Umbilical cord (tissue), 2 donors: ENCODE measurements around the gene SYNGR1. TPM values are rescaled to one million over a fixed set of nuclear protein-coding genes. Genes with fewer than 3 reads are reported as not detected.
"Not testable (repeated sequence)": the region's sequence is repeated elsewhere in the genome, so short reads cannot be mapped to it uniquely, and the experiment has no call there.

Experiments used
- DNase-seq: peaks from one replicate; pipeline ENCODE4 v3.0.0-alpha.2; 2015; ENCODE audit warnings: low spot score
- total RNA-seq: library from RNA; depleted of rRNA; stranded (reverse); fragments of >200 nt; gene quantifications from one replicate; pipeline ENCODE4 v1.2.3, GENCODE V29; 2014; ENCODE audit warnings: low replicate concordance; ENCODE audit not compliant: insufficient read depth

Gene SYNGR1
- total RNA-seq, 1 donor from 2014 or later = 3.6 TPM

- no peak for DNase-seq
These were observed 1.2 kb downstream of the SYNGR1 start for GRCh38 chr22:39350757-39351688.

- no peak for DNase-seq
These were observed 2.0 kb downstream of the SYNGR1 start for GRCh38 chr22:39351689-39352214.

- DNase-seq = no peak
These were observed 2.6 kb downstream of the SYNGR1 start for GRCh38 chr22:39352306-39352891.

GRCh38 chr22:39353346-39353745, 3.6 kb downstream of the SYNGR1 start:
- DNase-seq = no peak

- no peak for DNase-seq
These were observed 5.3 kb downstream of the SYNGR1 start for GRCh38 chr22:39355080-39355479.

- not testable (repeated sequence) for DNase-seq
These were observed 6.0 kb downstream of the SYNGR1 start for GRCh38 chr22:39355805-39356204.

GRCh38 chr22:39356464-39356863, 6.7 kb downstream of the SYNGR1 start:
- DNase-seq = no peak

GRCh38 chr22:39357110-39358108, 7.6 kb downstream of the SYNGR1 start:
- not testable (repeated sequence) for DNase-seq

GRCh38 chr22:39358197-39358596, 8.4 kb downstream of the SYNGR1 start:
- not testable (repeated sequence) for DNase-seq

GRCh38 chr22:39359659-39360195, 9.9 kb downstream of the SYNGR1 start:
- no peak for DNase-seq

GRCh38 chr22:39360242-39360641, 10.5 kb downstream of the SYNGR1 start:
- no peak for DNase-seq

- peak; percentile 54 for DNase-seq
These were observed 11.1 kb downstream of the SYNGR1 start for GRCh38 chr22:39360674-39361413.

- DNase-seq = no peak
These were observed 11.7 kb downstream of the SYNGR1 start for GRCh38 chr22:39361496-39361895.

GRCh38 chr22:39362271-39362670, 12.5 kb downstream of the SYNGR1 start:
- no peak for DNase-seq

- DNase-seq = no peak
These were observed 13.1 kb downstream of the SYNGR1 start for GRCh38 chr22:39362932-39363331.

- DNase-seq = peak; percentile 34
These were observed 14.1 kb downstream of the SYNGR1 start for GRCh38 chr22:39363751-39364515.

GRCh38 chr22:39364714-39365491, 15.1 kb downstream of the SYNGR1 start:
- DNase-seq = no peak

GRCh38 chr22:39365492-39365780, 15.6 kb downstream of the SYNGR1 start:
- no peak for DNase-seq

- no peak for DNase-seq
These were observed 17.2 kb downstream of the SYNGR1 start for GRCh38 chr22:39367035-39367434.
